Prostate gland (tissue), 2 donors: ENCODE results near the gene DPEP1.

Source experiments
- CTCF ChIP-seq, 4 experiments: fragments of 200-600 bp in 2 of 4; fragments of 450-650 bp in 2 of 4; sonication (generic) in 2 of 4; IDR thresholded peaks; 1 replicate in 3 of 4; 2 replicates in 1 of 4; pipeline ENCODE4 v1.5.1; 2016 to 2019; ENCODE audit warnings: antibody characterized with exemption in 4 of 4, mild to moderate bottlenecking in 2 of 4, moderate library complexity in 2 of 4
- POLR2A ChIP-seq: fragments of 450-650 bp; IDR thresholded peaks from one replicate; pipeline ENCODE4 v1.6.1; 2016; ENCODE audit warnings: antibody characterized with exemption, mild to moderate bottlenecking

GRCh38 chr16:89579351-89579750, 34.1 kb upstream of the DPEP1 start:
- no peak for TF ChIP-seq POLR2A
- TF ChIP-seq CTCF (IDR thresholded peaks at IDR 0.05): no peak
